ENCODE data around the gene DICER1. TPM values are rescaled to one million over a fixed set of nuclear protein-coding genes. Genes with fewer than 3 reads are reported as not detected.

DICER1 gene
- total RNA-seq, 1 donor from 2014 or later, result 87.2 TPM

DNA sequence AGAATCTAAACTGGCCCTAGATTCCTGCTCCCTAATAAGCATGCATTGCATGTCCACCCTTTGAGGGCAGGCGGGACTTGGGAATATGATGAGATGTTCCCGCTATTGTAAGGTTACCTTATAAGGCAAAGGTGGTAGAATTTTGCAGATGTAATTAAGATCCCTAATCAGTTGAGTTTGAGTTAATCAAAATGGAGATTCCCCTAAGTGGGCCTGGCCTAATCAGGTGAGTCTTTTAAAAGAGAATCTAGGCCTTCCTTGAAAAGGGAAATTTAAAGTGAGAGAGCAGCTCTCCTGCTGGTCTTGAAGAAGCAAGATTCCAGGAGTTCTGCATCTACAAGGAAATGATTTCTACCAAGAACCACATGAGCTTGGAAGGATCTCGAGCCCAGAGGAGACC lies 83.4 kb downstream of the DICER1 start:
- Mint-ChIP-seq H3K27ac (no peak overlapping the region), H3K4me3 (no peak overlapping the region), H3K4me1 (ENCODE audit: low read depth) (no peaks in the 10 kb centered on the region), H3K27me3 (ENCODE audit: insufficient read depth) (no peaks in the 10 kb centered on the region), H3K36me3 (ENCODE audit: low read depth) (no peaks in the 10 kb centered on the region), H3K9me3 (peaks cover 4% of the 10 kb centered on the region)
- intact Hi-C loops (cut with micrococcal nuclease), result no loop called here
- DNase-seq (ENCODE audit: low spot score), result no peak

DNA sequence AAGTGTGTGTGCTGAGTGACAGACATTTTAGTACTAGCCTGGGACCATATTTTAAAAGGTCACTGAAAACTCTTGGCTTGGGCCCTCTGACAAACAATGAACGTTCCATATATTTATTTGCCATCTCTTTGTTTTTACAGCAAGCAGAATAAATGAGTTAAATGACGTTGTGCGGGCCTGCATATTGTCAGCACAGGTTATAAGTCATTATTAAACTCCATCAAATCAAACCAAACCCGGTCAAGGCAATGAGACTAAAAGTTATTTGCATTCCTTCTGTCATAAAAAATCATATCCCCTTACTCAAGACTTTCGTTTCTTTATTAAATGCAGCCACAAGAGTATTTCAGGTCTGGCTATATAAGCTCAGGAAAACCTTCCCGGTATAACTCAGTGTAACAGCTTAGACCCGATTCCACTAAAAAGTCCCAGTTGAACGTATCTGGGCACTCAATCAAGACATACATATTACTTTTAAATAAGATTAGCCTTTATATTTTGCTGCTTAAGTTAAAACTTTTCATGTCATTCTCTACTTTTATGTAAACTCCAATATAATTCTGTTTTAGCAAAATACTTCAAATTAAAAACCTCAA lies 84.9 kb downstream of the DICER1 start:
- no peak for DNase-seq (ENCODE audit: low spot score)
- intact Hi-C loops (cut with micrococcal nuclease), result no loop called here
- Mint-ChIP-seq H3K4me1 (ENCODE audit: low read depth) (no peaks in the 10 kb centered on the region), H3K9me3 (no peaks in the 10 kb centered on the region), H3K36me3 (ENCODE audit: low read depth) (no peaks in the 10 kb centered on the region), H3K27me3 (ENCODE audit: insufficient read depth) (no peaks in the 10 kb centered on the region), H3K4me3 (no peak overlapping the region), H3K27ac (no peak overlapping the region)

DNA sequence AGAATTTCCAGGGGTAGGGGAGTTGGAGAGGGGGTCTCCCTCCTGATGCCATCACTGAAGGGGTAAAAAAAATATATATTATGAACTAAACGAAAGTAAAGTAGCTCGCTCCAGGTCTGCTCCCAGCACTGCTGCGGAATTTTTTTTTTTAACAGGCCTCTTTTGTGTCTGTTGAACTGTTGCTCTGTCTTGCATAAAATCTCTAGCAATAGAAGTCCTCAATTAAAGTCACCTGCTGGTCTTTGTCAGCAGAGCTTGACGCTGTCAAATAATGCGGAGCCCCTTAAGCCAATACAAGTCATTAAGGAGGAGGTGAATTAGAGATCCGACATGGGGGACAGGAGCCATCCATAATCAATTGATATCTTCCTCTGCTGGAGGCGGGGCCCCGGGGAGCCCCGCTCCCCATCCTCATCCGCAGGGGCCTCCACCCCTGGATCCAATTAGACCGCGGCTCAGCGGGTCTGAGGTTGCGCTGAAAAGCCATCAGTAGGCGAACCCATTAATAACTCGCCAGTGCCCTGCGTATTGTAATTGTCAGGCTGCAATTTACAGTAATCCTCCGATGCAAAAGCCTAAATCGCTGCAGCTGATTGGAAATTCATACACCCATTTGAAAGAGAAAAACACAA lies 85.6 kb downstream of the DICER1 start:
- no peak for DNase-seq (ENCODE audit: low spot score)
- Mint-ChIP-seq H3K9me3 (no peaks in the 10 kb centered on the region), H3K36me3 (ENCODE audit: low read depth) (no peaks in the 10 kb centered on the region), H3K4me3 (no peak overlapping the region), H3K4me1 (ENCODE audit: low read depth) (no peaks in the 10 kb centered on the region), H3K27ac (no peak overlapping the region), H3K27me3 (ENCODE audit: insufficient read depth) (no peaks in the 10 kb centered on the region)
- intact Hi-C loops (cut with micrococcal nuclease), result no loop called here

- intact Hi-C loops (cut with micrococcal nuclease), result no loop called here
- H3K27me3 Mint-ChIP-seq (ENCODE audit: insufficient read depth), result no peaks in the 10 kb centered on the region
- no peak overlapping the region for H3K27ac Mint-ChIP-seq
- H3K9me3 Mint-ChIP-seq, result no peaks in the 10 kb centered on the region
- no peak for DNase-seq (ENCODE audit: low spot score)
- H3K36me3 Mint-ChIP-seq (ENCODE audit: low read depth), result no peaks in the 10 kb centered on the region
- H3K4me1 Mint-ChIP-seq (ENCODE audit: low read depth), result no peaks in the 10 kb centered on the region
- no peak overlapping the region for H3K4me3 Mint-ChIP-seq
Observed at GRCh38 chr14:95070748-95071435, 86.4 kb downstream of the DICER1 start.

DNA sequence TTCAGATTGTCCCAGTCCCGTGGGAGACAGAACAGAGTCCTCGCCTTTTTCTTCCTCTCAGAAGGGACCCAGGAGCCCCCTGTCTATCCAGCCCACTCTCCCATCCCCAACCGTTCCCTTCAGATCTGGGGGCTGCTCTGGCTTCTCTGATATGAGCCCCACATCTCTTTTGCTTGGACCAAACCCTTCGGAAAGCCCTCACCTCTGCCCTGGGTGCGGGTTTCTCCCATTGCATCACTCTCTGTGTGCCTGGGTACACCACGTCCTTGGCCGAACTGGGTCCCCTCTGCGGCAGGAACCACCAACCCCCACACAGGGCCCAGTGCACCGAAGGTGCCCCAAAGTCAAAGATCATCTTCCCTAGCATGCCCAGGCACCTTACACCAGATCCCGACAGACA lies 87.8 kb downstream of the DICER1 start:
- Mint-ChIP-seq H3K4me1 (ENCODE audit: low read depth) (no peaks in the 10 kb centered on the region), H3K9me3 (no peaks in the 10 kb centered on the region), H3K27ac (no peak overlapping the region), H3K4me3 (no peak overlapping the region), H3K27me3 (ENCODE audit: insufficient read depth) (no peaks in the 10 kb centered on the region), H3K36me3 (ENCODE audit: low read depth) (no peaks in the 10 kb centered on the region)
- intact Hi-C loops (cut with micrococcal nuclease), result no loop called here
- no peak for DNase-seq (ENCODE audit: low spot score)

DNA sequence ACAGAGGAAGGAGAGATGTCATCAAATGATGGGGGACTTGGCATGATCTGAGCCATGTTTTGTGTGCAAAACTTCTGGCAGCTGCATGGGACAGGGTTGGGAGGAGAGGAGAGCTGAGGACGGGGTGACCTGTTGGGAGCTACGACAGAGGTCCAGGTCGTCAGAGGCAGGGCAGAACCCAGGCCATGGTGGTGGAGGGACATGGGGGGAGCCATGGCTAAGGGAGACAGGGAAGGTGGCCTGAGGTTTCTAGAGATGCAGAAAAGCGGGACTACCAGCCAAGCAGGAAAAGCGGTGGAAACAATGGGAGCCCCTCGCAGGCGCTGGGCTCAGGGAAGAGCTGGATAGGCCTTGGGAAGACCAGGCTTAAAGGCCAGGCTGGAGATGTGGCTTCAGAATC lies 88.3 kb downstream of the DICER1 start:
- no peaks in the 10 kb centered on the region for H3K27me3 Mint-ChIP-seq (ENCODE audit: insufficient read depth)

GRCh38 chr14:95068521-95068920 lies 88.8 kb downstream of the DICER1 start:
- Mint-ChIP-seq H3K36me3 (ENCODE audit: low read depth) (no peaks in the 10 kb centered on the region), H3K4me3 (no peak overlapping the region), H3K27ac (no peak overlapping the region), H3K4me1 (ENCODE audit: low read depth) (no peaks in the 10 kb centered on the region), H3K27me3 (ENCODE audit: insufficient read depth) (no peaks in the 10 kb centered on the region), H3K9me3 (no peaks in the 10 kb centered on the region)
- DNase-seq (ENCODE audit: low spot score), result no peak
- intact Hi-C loops (cut with micrococcal nuclease), result no loop called here

More for the DNA sequence above, 88.3 kb downstream of the DICER1 start:
- Mint-ChIP-seq H3K4me1 (ENCODE audit: low read depth) (no peaks in the 10 kb centered on the region), H3K9me3 (no peaks in the 10 kb centered on the region), H3K4me3 (no peak overlapping the region), H3K27ac (no peak overlapping the region), H3K36me3 (ENCODE audit: low read depth) (no peaks in the 10 kb centered on the region)
- intact Hi-C loops (cut with micrococcal nuclease), result no loop called here
- DNase-seq (ENCODE audit: low spot score), result no peak

DNA sequence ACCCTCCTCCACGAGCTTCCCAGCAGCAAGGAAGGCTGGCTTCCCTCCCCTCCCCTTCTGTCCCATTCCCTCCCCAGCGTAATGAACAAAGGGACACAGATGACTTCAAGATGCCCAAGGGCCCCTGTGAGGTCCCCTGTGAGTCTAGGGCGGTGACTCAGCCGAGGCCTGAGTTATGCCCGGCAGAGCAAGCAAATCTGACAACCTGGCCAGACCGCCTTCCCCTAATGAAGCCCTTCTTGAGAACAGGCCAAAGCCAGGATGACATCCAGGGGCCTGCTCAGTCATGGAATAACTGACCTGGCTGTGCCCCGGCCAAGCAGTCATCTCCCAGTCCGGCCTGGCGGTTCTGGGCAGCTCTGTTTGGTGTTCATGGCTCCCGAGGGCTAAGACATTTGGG lies 89.2 kb downstream of the DICER1 start:
- DNase-seq (ENCODE audit: low spot score), result no peak
- Mint-ChIP-seq H3K4me1 (ENCODE audit: low read depth) (no peaks in the 10 kb centered on the region), H3K36me3 (ENCODE audit: low read depth) (no peaks in the 10 kb centered on the region), H3K27me3 (ENCODE audit: insufficient read depth) (no peaks in the 10 kb centered on the region), H3K4me3 (no peak overlapping the region), H3K27ac (no peak overlapping the region), H3K9me3 (no peaks in the 10 kb centered on the region)
- intact Hi-C loops (cut with micrococcal nuclease), result no loop called here

DNA sequence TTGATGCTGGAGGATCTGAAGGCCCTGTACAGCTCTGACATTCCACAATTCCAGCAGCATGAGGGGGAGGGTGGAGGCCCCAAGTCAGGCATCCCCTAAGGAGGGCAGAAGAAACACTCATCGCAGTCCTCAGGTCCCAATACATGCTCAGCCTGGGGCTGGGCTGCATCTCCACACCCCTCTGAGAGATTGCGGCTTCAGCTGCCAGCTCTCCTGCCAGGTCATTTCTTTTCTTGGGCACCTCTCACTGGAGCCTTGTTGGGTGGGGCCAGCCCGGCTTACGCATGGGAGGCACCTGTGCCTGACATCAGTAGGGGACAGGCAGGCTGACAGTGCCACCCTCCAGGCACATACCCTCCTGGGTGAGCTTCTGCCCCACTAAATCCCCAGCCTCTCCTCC lies 89.8 kb downstream of the DICER1 start:
- no peaks in the 10 kb centered on the region for H3K9me3 Mint-ChIP-seq
- H3K27ac Mint-ChIP-seq, result no peak overlapping the region
- intact Hi-C loops (cut with micrococcal nuclease), result no loop called here
- H3K36me3 Mint-ChIP-seq (ENCODE audit: low read depth), result no peaks in the 10 kb centered on the region
- no peak overlapping the region for H3K4me3 Mint-ChIP-seq
- no peaks in the 10 kb centered on the region for H3K27me3 Mint-ChIP-seq (ENCODE audit: insufficient read depth)
- no peak for DNase-seq (ENCODE audit: low spot score)
- no peaks in the 10 kb centered on the region for H3K4me1 Mint-ChIP-seq (ENCODE audit: low read depth)

- Mint-ChIP-seq H3K27me3 (ENCODE audit: insufficient read depth) (no peaks in the 10 kb centered on the region), H3K4me3 (no peak overlapping the region), H3K36me3 (ENCODE audit: low read depth) (no peaks in the 10 kb centered on the region), H3K27ac (no peak overlapping the region), H3K4me1 (ENCODE audit: low read depth) (no peaks in the 10 kb centered on the region), H3K9me3 (no peaks in the 10 kb centered on the region)
- intact Hi-C loops (cut with micrococcal nuclease), result no loop called here
- no peak for DNase-seq (ENCODE audit: low spot score)
Observed at GRCh38 chr14:95066427-95066986, 90.8 kb downstream of the DICER1 start.

- intact Hi-C loops (cut with micrococcal nuclease), result no loop called here
- no peaks in the 10 kb centered on the region for H3K4me1 Mint-ChIP-seq (ENCODE audit: low read depth)
- H3K27me3 Mint-ChIP-seq (ENCODE audit: insufficient read depth), result no peaks in the 10 kb centered on the region
- no peak overlapping the region for H3K27ac Mint-ChIP-seq
- H3K4me3 Mint-ChIP-seq, result no peak overlapping the region
- H3K36me3 Mint-ChIP-seq (ENCODE audit: low read depth), result no peaks in the 10 kb centered on the region
- H3K9me3 Mint-ChIP-seq, result no peaks in the 10 kb centered on the region
- DNase-seq (ENCODE audit: low spot score), result no peak
Observed at GRCh38 chr14:95065411-95065810, 91.9 kb downstream of the DICER1 start.

GRCh38 chr14:95064734-95065133 lies 92.6 kb downstream of the DICER1 start:
- Mint-ChIP-seq H3K36me3 (ENCODE audit: low read depth) (no peaks in the 10 kb centered on the region), H3K9me3 (no peaks in the 10 kb centered on the region), H3K4me1 (ENCODE audit: low read depth) (no peaks in the 10 kb centered on the region), H3K4me3 (no peak overlapping the region), H3K27ac (no peak overlapping the region), H3K27me3 (ENCODE audit: insufficient read depth) (no peaks in the 10 kb centered on the region)
- DNase-seq (ENCODE audit: low spot score), result no peak
- intact Hi-C loops (cut with micrococcal nuclease), result no loop called here

DNA sequence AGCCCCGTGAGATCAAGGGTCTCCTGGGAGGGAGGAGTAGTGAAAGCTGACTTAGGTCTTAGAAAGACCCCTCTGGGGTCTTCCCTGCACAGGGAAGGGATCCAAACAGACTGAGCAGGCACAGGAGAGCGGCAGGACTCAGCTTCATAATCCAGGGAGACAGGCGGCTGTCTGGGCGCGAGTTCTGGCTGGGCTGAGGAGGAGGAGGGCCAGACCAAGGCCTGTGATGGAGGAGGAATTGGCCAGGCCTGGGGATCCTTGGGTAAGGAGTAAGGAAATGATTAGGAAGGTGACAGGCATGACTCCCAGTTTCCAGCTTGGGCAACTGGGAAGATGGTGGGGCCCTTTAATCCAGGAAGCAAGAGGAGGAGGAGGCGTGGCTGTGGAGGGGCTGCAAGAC lies 93.1 kb downstream of the DICER1 start:
- no peak overlapping the region for H3K4me3 Mint-ChIP-seq
- H3K9me3 Mint-ChIP-seq, result no peaks in the 10 kb centered on the region
- no peak overlapping the region for H3K27ac Mint-ChIP-seq
- intact Hi-C loops (cut with micrococcal nuclease), result no loop called here
- DNase-seq (ENCODE audit: low spot score), result no peak
- no peaks in the 10 kb centered on the region for H3K27me3 Mint-ChIP-seq (ENCODE audit: insufficient read depth)
- H3K36me3 Mint-ChIP-seq (ENCODE audit: low read depth), result no peaks in the 10 kb centered on the region
- H3K4me1 Mint-ChIP-seq (ENCODE audit: low read depth), result no peaks in the 10 kb centered on the region
